Measurements from ENCODE around the gene ENAH. TPM values are rescaled to one million over a fixed set of nuclear protein-coding genes. Genes with fewer than 3 reads are reported as not detected.
"Not testable (repeated sequence)": the region's sequence is repeated elsewhere in the genome, so short reads cannot be mapped to it uniquely, and the experiment has no call there.

ENAH gene
- polyA plus RNA-seq, 3 donors = 13.9 to 36.8 (median 18.8) TPM

- WGBS, 3 donors = 1 to 2% (median 2%) methylated on average over 64 to 70 of the region's 70 CpGs
- peak overlapping the region; percentile 36 for H3K27ac ChIP-seq (ENCODE audit: low read depth, low read length)
Observed at GRCh38 chr1:225653463-225654276, 747 bp upstream of the ENAH start.

GRCh38 chr1:225651872-225652728, 823 bp downstream of the ENAH start:
- peak overlapping the region; percentile 36 for H3K27ac ChIP-seq (ENCODE audit: low read depth, low read length)

GRCh38 chr1:225651376-225651871, 1.5 kb downstream of the ENAH start:
- WGBS, 3 donors = 15 to 49% (median 32%) methylated on average over 8 of the region's 8 CpGs
- no peak overlapping the region for H3K27ac ChIP-seq (ENCODE audit: low read depth, low read length)

More at GRCh38 chr1:225651872-225652728, 823 bp downstream of the ENAH start:
- 1 to 4% (median 2%) methylated on average over 45 of the region's 45 CpGs for WGBS, 3 donors

- WGBS, 3 donors = 59 to 72% (median 60%) methylated on average over 5 of the region's 5 CpGs
- no peak overlapping the region for H3K27ac ChIP-seq (ENCODE audit: low read depth, low read length)
Observed at GRCh38 chr1:225650179-225650578, 2.7 kb downstream of the ENAH start.

GRCh38 chr1:225645194-225645895, 7.6 kb downstream of the ENAH start:
- WGBS, 3 donors = 81 to 87% (median 86%) methylated on average over 6 of the region's 6 CpGs
- H3K27ac ChIP-seq (ENCODE audit: low read depth, low read length) = no peak overlapping the region

- WGBS, 3 donors = 91 to 96% (median 95%) methylated on average over 1 of the region's 1 CpG
- no peak overlapping the region for H3K27ac ChIP-seq (ENCODE audit: low read depth, low read length)
Observed at GRCh38 chr1:225644666-225645065, 8.3 kb downstream of the ENAH start.

- H3K27ac ChIP-seq (ENCODE audit: low read depth, low read length) = no peak overlapping the region
- WGBS, 3 donors = 73 to 84% (median 83%) methylated on average over 4 of the region's 4 CpGs
Observed at GRCh38 chr1:225642177-225642576, 10.7 kb downstream of the ENAH start.

- H3K27ac ChIP-seq (ENCODE audit: low read depth, low read length) = no peak overlapping the region
- WGBS, 3 donors = 90 to 94% (median 92%) methylated on average over 1 of the region's 1 CpG
Observed at GRCh38 chr1:225638853-225639252, 14.1 kb downstream of the ENAH start.

GRCh38 chr1:225637651-225638199, 15.2 kb downstream of the ENAH start:
- no peak overlapping the region for H3K27ac ChIP-seq (ENCODE audit: low read depth, low read length)
- 97 to 99% (median 99%) methylated on average over 3 of the region's 3 CpGs for WGBS, 3 donors

- WGBS, 3 donors = 92 to 95% (median 94%) methylated on average over 8 of the region's 8 CpGs
Observed at GRCh38 chr1:225636992-225637391, 15.9 kb downstream of the ENAH start.

GRCh38 chr1:225635649-225636048, 17.3 kb downstream of the ENAH start:
- no peak overlapping the region for H3K27ac ChIP-seq (ENCODE audit: low read depth, low read length)

More at GRCh38 chr1:225636992-225637391, 15.9 kb downstream of the ENAH start:
- not testable (repeated sequence) for H3K27ac ChIP-seq (ENCODE audit: low read depth, low read length)

GRCh38 chr1:225632836-225633235, 20.1 kb downstream of the ENAH start:
- H3K27ac ChIP-seq (ENCODE audit: low read depth, low read length) = not testable (repeated sequence)
- 71 to 95% (median 77%) methylated on average over 4 of the region's 4 CpGs for WGBS, 3 donors

- 92 to 95% (median 93%) methylated on average over 6 of the region's 6 CpGs for whole genome bisulfite sequencing, 3 donors
- no peak overlapping the region for H3K27ac ChIP-seq (ENCODE audit: low read depth, low read length)
Observed at GRCh38 chr1:225631021-225631663, 21.8 kb downstream of the ENAH start.

- WGBS, 3 donors = 89 to 97% (median 90%) methylated on average over 3 of the region's 3 CpGs
- no peak overlapping the region for H3K27ac ChIP-seq (ENCODE audit: low read depth, low read length)
Observed at GRCh38 chr1:225629483-225629882, 23.4 kb downstream of the ENAH start.

GRCh38 chr1:225628794-225629193, 24.1 kb downstream of the ENAH start:
- 91 to 96% (median 94%) methylated on average over 13 of the region's 13 CpGs for WGBS, 3 donors
- H3K27ac ChIP-seq (ENCODE audit: low read depth, low read length) = not testable (repeated sequence)

- WGBS, 3 donors = 29 to 76% (median 53%) methylated on average over 2 of the region's 2 CpGs
- H3K27ac ChIP-seq (ENCODE audit: low read depth, low read length) = no peak overlapping the region
Observed at GRCh38 chr1:225627304-225627947, 25.5 kb downstream of the ENAH start.

- H3K27ac ChIP-seq (ENCODE audit: low read depth, low read length) = no peak overlapping the region
Observed at GRCh38 chr1:225626698-225627097, 26.2 kb downstream of the ENAH start.

More at GRCh38 chr1:225626698-225627097, 26.2 kb downstream of the ENAH start:
- 84 to 95% (median 89%) methylated on average over 2 of the region's 2 CpGs for WGBS, 3 donors

Data from adipose tissue (tissue), 3 donors.